Thyroid gland (tissue), 4 donors: ENCODE measurements around the gene BICDL1.

Experiments
- CTCF ChIP-seq, 6 experiments: fragments of 200-600 bp in 3 of 6; fragments of 450-650 bp in 3 of 6; sonication (generic) in 3 of 6; IDR thresholded peaks; one replicate each; pipeline ENCODE4 v1.5.1; 2016 to 2019; ENCODE audit warnings: antibody characterized with exemption in 6 of 6, mild to moderate bottlenecking in 2 of 6, inconsistent platforms in 1 of 6, moderate library complexity in 1 of 6
- POLR2A ChIP-seq, 2 donors: fragments of 450-650 bp; IDR thresholded peaks; one replicate each; pipeline ENCODE4 v1.6.1; 2017; ENCODE audit warnings: antibody characterized with exemption in 2 of 2, mild to moderate bottlenecking in 2 of 2, moderate library complexity in 1 of 2

GRCh38 chr12:119998471-119999245, 9.6 kb downstream of the BICDL1 start:
- no peak for TF ChIP-seq CTCF (IDR thresholded peaks at IDR 0.05)
- TF ChIP-seq POLR2A (IDR thresholded peaks at IDR 0.05): no peak
